Right renal cortex interstitium (tissue), 3 donors: ENCODE results near the gene ACTR3. TPM values are rescaled to one million over a fixed set of nuclear protein-coding genes. Genes with fewer than 3 reads are reported as not detected.
A peak's percentile ranks its signal among the peaks of the same experiment; 100 is the strongest.

Source experiments
- DNase-seq, 3 donors: peaks; one replicate each; pipeline ENCODE4 v3.0.0-alpha.2; 2013; ENCODE audit warnings: low read depth in 3 of 3, low spot score in 2 of 3
- polyA plus RNA-seq, 3 donors: library from polyadenylated mRNA; unstranded; fragments of 120-200 nt; gene quantifications; one replicate each; pipeline ENCODE4 v1.2.1, GENCODE V29; 2013; ENCODE audit not compliant: insufficient read length in 3 of 3

The ACTR3 gene
- polyA plus RNA-seq, 3 donors, result 173 to 180 (median 179) TPM

- no peak for DNase-seq
These were observed 14.8 kb upstream of the ACTR3 start for GRCh38 chr2:113875135-113875534.

DNA sequence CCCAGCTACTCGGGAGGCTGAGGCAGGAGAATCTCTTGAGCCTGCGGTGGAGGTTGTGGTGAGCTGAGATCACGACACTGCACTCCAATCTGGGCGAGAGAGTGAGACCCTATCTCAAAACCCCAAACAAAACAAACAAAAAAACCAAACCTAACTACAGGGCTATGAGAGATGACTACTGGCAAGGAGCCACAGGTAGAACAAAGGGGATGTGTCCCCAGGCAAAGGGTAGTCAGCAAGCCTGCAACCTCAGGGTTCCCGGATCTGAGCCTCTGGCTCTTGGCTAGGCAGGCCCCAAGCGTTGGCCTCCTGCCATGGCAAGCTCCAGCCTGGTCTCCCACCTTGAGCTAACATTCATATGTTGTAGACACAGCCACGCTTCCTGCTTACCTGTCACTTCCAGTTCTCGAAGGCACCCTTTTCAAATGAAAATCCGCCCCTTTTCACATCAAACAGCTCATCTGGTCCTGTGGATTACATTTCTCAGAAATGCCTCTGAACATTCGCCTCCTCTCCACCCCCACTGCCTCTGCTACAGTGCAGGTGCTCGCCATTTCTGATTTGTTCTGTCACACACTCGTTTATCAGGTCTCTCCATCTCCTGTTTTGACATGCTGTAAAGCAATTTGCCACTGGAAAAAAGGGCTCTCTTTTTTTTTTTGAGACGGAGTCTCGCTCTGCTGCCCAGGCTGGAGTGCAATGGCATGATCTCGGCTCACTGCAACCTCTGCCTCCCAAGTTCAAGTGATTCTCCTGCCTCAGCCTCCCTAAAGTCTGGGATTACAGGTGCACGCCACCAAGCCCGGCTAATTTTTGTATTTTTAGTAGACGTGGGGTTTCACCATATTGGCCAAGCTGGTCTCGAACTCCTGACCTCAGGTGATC, 13.1 kb upstream of the ACTR3 start:
- DNase-seq, result no peak

DNA sequence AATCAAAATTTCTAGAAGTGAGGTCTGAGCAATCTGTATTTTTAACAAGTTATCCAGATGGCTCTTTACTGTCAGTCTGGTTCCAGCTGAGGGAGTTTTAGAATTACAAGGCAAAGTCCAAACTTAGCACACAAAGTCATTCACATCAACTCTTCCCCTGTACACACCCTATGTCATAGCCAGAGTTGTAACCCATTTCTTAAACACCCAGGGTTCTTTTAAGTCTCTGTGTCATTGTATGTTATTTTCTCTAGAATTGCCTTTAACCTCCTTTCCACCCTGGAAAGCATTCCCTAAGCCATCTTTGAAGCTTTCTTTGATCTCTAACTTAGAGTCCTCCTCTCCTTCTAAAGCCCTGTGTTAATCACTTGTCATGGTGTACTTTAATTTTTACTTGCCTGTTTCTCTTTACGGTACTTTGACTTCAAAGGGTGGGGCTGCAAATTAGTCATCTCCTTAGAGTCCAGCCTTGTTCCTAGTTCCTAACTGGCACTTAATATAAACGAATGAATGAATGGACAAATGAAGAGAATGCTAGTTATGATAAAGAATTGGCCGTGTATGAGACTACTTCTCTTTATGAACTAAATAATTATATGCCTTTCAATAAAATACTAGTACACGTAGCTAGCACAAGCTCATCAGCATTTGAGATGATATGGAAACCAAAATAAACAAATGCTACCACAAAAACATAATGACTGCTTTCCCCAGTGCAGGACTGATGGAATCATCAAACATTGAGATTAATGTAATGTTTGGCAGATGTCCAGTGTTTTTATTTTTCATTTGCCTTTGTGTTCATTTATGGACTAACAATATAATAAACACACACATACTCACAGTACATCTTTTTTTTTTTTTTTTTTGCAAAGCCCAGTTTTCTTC, 11.9 kb upstream of the ACTR3 start:
- no peak for DNase-seq

- no peak for DNase-seq
These were observed 11.1 kb upstream of the ACTR3 start for GRCh38 chr2:113878743-113879142.

GRCh38 chr2:113879457-113879856, 10.4 kb upstream of the ACTR3 start:
- DNase-seq, result no peak

DNA sequence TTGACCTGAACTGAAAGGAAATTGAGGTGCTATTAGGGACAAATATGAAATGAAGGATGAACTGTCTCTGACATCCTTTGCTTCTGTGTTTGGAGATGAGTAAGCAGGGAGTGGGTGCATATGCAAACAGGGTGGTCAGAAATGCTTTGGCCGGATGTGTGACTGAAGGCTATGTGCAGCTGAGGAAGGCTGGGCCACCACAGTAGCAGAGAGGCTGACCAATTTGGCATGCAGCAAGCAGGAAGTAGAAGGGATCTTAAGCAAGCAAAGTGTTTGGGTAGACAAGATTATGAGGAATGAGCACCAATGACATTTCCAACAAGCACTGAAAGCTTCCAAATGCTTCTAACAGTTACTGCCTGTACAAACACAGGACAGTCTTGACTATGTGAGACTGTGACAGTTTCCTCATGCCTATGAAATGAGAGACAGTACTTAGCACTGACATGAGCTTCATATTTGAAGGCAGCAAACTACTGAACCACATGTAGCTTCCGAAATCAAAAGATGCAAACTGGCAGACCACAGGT, 3.3 kb upstream of the ACTR3 start:
- no peak for DNase-seq

DNA sequence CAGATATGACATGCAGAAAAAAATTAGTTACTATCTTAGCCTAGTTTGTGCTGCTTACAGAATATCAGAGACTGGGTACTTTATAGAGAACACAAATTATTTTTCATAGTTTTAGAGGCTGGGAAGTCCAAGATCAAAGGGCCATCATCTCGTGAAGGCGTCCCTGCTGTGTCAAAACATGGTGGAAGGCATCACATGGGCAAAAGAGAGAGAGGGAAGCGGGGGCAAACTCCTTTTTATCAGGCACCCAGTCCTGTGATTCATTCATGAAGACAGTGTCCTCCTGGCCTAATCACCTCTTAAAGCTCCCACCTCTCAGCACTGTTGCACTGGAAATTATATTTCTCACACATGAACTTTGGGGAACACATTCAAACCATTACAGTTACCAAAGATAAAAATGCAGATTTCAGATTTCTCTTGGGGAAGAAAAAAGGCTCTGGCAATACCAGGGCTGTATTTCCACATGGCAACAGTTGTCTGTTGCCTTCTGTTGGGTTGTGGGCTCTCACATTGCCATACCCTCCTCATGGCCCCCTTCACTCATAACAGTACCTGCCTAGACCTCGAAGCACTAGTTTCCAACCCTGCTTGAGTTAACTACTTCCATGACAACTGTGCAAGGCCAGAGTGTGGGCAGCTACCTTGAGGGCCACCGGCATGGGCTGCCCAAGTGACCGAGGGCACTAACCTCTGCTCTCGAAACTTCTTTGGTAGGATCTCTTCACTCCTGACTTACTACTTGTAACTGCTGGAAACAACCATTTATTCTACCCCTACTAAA, 2.7 kb upstream of the ACTR3 start:
- no peak for DNase-seq

- no peak for DNase-seq
These were observed 1.0 kb upstream of the ACTR3 start for GRCh38 chr2:113888641-113889470.

DNA sequence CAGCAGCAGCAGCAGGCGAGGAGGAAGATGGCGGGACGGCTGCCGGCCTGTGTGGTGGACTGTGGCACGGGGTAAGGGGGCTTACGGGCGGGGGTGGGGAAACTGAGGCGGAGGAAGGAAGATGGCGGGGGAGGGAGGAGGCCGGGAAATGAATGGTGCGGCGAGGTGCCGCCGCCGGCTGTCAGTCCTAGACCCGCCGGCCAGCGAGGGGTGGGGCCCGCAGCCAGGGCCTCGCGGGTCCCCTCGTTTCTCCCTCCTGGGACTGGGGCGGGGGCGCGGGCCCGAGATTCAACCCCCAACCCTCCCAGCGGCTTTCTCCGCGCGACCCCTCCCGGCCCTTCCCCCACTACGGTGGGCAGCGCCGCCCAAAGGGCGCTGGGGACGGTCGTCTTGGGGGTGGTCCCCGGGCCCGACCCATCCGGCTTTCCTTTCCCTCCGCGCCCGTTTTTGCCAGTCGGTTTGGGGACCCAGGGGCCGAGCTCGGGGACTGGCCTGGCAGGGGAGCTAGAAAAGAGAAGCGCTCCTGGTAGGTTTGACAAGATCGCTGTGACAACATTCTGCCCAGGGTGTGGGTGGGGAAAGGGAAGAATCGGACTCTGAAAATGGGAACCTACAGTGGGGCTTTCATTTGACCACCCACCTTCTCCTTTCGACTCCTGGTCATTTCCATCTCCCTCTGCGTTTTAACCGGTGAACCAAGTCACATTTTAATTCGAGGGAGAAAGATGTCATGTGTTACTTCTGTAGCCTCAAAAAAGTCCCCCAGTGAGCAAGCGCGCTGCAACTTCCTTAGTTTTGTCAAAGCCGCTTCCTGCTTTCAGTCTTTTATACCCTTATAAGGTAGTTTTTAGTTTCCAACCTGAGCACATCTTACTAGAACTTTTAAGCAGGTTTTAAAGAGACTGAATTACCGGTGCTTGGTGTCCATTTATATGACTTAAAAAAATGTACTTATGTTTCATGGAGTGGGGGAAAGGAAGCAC, 655 bp downstream of the ACTR3 start:
- peak in 1 of 3 donors; percentile 59 for DNase-seq

DNA sequence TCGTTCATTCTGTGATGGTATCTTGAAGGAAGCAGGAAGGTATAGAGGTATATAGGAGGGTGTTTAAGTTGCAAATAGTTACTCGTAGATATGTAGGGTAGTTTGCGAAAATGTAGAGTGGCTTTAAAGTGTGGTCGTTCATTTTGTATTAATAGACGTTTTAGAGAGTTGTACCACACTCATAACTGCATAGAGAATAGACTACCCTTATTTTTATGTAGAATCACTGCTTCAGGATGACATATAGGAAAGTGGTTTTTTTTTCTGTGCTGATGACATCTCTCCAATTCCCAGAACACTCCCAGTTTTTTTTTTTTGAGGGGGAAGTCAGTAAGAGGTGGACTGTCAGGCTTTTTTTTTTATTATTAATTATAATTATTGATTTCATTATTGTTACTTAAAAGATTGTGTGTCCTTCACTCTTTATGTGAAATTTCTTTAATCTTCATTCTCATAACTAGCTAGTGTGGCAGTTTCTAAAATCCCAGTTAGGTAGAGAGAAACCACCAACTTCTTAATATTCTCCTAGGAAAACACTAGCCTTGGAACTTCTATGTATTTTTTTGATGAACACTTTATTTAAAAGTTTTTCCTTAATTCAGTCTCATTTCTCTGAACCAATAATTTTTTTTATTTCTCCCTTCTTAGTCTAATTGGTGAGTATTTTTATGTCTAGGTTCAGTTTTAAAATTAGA, 1.5 kb downstream of the ACTR3 start:
- no peak for DNase-seq

DNA sequence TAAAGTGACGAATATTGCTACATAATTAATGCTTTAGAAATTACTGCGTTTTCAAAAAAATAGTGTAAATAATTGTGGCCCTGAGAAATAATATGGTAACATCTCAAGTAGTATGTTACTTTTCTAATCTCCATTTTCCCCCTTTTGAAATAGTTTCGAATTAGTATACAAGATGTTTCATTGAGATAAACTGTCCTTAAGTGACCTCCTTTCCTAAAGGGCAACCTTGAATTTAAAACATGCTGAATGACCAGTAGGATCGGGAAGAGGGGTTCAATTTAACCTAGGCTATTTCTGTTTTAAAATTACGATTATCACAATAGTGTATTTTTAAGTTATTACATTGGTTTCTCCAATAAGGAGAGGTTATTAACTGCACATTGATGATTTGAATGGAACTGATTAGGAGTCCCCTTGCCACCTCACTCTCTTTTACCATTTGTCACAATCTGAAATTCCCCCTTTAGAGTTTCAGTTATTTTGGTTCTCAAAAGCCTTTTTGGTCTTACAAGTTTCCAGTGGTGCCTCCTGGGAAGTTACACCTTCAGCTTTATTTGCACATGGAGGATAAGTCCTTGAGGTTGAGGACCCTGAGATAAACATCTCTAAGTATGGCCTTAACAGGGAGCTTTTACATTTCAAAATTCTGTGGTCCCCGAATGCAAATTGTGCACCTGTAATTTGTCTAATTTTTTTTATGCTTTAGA, 2.3 kb downstream of the ACTR3 start:
- DNase-seq, result no peak

DNA sequence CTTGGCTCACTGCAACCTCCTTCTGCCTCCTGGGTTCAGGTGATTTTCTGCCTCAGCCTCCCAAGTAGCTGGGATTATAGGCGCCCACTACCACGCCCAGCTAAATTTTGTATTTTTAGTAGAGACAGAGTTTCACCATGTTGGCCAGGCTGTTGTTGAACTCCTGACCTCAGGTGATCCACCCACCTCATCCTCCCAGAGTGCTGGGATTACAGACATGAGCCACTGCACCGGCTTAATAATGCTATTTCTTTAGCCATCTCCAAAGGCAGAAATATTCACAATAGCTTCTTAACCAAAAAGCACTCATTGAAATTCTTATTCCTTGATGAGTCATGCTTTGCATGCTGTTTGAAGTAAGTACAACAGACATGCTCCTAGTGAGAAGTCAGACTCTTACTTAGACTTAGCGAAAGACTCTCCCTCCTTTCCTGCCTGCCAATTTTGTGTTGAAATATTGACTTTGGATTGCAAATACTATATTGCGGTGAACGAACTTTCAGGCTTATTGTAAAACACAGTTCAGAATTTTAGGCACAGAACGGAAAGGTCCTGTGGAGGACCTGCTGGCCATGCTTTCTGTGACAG, 4.4 kb downstream of the ACTR3 start:
- DNase-seq, result no peak

GRCh38 chr2:113895301-113895700, 5.4 kb downstream of the ACTR3 start:
- DNase-seq, result no peak

GRCh38 chr2:113895819-113896563, 6.1 kb downstream of the ACTR3 start:
- no peak for DNase-seq

DNA sequence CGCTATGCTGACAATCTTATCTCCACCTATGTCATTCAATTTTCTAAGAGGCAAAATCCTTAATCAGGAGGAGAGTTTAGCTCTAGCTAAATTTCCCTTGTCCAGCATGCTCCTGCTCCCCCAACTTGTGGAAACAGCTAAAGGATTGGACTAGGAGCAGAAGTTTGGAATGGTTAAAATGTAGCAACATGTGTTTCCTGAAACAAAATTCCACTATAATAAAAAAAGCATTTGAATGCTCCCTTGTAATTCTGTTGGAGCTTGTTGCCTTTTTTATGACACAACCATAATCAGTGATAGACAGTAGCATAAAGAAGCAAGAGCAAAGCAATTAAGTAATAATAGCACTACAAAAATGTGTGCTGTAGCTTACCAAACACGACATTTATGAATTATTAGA, 6.9 kb downstream of the ACTR3 start:
- no peak for DNase-seq

GRCh38 chr2:113898081-113898480, 8.2 kb downstream of the ACTR3 start:
- no peak for DNase-seq
